Heart left ventricle (tissue), 13 donors: ENCODE data around the gene NCAPD3.

Experiments
- CTCF ChIP-seq, 12 donors: fragments of 200-600 bp; sonication (generic) in 4 of 12; IDR thresholded peaks; one replicate each; pipeline versions ENCODE4 v1.5.0 to v1.8.0; 2018 to 2022; ENCODE audit warnings: antibody characterized with exemption in 12 of 12, mild to moderate bottlenecking in 5 of 12
- POLR2A ChIP-seq, 2 donors: fragments of 450-650 bp; IDR thresholded peaks; one replicate each; pipeline ENCODE4 v1.6.1; 2017; ENCODE audit warnings: antibody characterized with exemption in 2 of 2, mild to moderate bottlenecking in 2 of 2, moderate library complexity in 2 of 2
- donor health status: ischemic (EF 13 %, LVEDD 7.1; RV severe dilation, severe dysfunction).
- donor health status: DM: no; HTN: yes; CAD: no.
- donor health status: DM: no; HTN: no; CAD: no.
- donor health status: ischemic (EF 25% LVEDD 6.9; RV normal size, moderate dysfunction).
- donor health status: ischemic (EF 25% LVEDD 5.7; RV mildly dilated, moderate dysfunction).
- donor health status: ischemic (EF 35%, LVEDD 5.7; RV mildly dilated, moderate dysfunction).
- donor health status: nonischemic (EF 11% LVEDD 7.7; RV severe dilation, severe dysfunction).
- donor health status: DM: yes; HTN: yes; CAD: no.
- donor health status: PGD.
- donor health status: ischemic (EF 29% LVEDD 5.4; RV normal size, mild dysfunction).
- donor health status: nonischemic (EF 23%, LVEDD 6.1; RV moderate dilation, normal function).

- TF ChIP-seq CTCF (IDR thresholded peaks at IDR 0.05) (no peak), POLR2A (IDR thresholded peaks at IDR 0.05) (no peak)
Observed at GRCh38 chr11:134252346-134253187, 28.8 kb upstream of the NCAPD3 start.
